ENCODE measurements around the gene TXNDC11. TPM values are rescaled to one million over a fixed set of nuclear protein-coding genes. Genes with fewer than 3 reads are reported as not detected.

TXNDC11 gene
- total RNA-seq, 1 donor from 2014 or later = 19.6 TPM

DNA sequence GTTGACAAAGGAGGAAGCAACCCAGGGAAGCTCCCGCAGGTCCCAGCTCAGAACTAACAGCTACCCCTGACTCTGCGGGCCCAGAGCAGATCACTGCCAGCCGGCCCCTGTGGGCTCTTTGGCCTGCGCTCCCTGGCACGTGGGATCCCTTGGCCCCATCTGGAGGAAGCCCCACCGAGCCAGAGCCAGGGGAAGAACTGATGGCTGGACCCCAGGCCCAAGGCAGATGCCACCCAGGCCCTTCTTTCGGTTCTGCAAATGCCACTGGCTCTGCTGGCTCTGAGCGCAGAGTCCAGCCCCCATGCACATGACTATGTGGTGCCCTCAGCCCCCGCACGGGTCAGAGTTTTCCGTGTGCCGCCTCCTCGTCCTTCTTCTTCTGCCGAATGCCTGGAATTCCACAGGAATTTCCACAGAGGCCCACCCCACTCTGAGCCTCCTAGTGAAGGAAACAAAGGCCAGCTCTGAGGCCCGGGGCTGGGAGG, 110.2 kb downstream of the TXNDC11 start:
- Mint-ChIP-seq H3K27ac (ENCODE audit: unreplicated experiment) (no peak overlapping the region), H3K9me3 (ENCODE audit: unreplicated experiment) (no peaks in the 10 kb centered on the region), H3K36me3 (ENCODE audit: low read depth, unreplicated experiment) (no peaks in the 10 kb centered on the region), H3K4me3 (ENCODE audit: unreplicated experiment) (no peak overlapping the region), H3K27me3 (ENCODE audit: unreplicated experiment) (peaks cover 4% of the 10 kb centered on the region), H3K4me1 (ENCODE audit: unreplicated experiment) (peaks cover 2% of the 10 kb centered on the region)
- DNase-seq (ENCODE audit: low spot score) = peak; percentile 11
- TF ChIP-seq, protein P1, sequence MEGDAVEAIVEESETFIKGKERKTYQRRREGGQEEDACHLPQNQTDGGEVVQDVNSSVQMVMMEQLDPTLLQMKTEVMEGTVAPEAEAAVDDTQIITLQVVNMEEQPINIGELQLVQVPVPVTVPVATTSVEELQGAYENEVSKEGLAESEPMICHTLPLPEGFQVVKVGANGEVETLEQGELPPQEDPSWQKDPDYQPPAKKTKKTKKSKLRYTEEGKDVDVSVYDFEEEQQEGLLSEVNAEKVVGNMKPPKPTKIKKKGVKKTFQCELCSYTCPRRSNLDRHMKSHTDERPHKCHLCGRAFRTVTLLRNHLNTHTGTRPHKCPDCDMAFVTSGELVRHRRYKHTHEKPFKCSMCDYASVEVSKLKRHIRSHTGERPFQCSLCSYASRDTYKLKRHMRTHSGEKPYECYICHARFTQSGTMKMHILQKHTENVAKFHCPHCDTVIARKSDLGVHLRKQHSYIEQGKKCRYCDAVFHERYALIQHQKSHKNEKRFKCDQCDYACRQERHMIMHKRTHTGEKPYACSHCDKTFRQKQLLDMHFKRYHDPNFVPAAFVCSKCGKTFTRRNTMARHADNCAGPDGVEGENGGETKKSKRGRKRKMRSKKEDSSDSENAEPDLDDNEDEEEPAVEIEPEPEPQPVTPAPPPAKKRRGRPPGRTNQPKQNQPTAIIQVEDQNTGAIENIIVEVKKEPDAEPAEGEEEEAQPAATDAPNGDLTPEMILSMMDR (IDR thresholded peaks at IDR 0.05; ENCODE audit: unreplicated experiment) = no peak

DNA sequence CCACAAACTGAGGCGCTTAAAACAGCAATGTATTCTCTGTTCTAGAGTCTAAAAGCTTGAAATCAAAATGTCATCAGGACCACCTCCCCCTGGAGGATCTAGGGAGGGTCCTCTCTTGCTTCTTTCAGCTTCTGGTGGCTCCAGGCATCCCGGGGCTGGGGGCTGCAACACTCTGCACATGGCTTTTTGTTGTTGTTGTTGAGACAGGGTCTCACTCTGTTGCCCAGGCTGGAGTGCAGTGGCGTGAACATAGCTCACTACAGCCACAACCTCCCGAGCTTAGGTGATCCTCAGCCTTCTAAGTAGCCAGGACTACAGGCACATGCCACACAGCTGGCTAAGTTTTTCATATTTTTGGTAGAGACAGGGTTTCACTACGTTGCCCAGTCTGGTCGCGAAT, 111.4 kb downstream of the TXNDC11 start:
- no peak for DNase-seq (ENCODE audit: low spot score)
- Mint-ChIP-seq H3K27ac (ENCODE audit: unreplicated experiment) (no peak overlapping the region), H3K4me1 (ENCODE audit: unreplicated experiment) (peaks cover 2% of the 10 kb centered on the region), H3K27me3 (ENCODE audit: unreplicated experiment) (peaks cover 4% of the 10 kb centered on the region), H3K4me3 (ENCODE audit: unreplicated experiment) (no peak overlapping the region), H3K36me3 (ENCODE audit: low read depth, unreplicated experiment) (no peaks in the 10 kb centered on the region), H3K9me3 (ENCODE audit: unreplicated experiment) (no peaks in the 10 kb centered on the region)
- TF ChIP-seq, protein P1 (IDR thresholded peaks at IDR 0.05; ENCODE audit: unreplicated experiment) = no peak

DNA sequence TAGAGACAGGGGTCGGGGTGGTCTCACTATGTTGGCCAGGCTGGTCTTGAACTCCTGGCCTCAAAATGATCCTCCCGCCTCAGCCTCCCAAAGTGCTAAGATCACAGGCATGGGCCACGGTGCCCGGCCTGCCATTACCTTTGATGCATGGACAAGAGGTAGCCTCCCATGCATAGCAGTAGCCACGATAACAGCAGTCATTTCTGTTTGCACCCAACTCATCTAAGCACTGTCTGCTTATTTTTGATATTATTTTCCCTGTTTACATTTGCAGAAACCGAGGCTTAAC, 111.9 kb downstream of the TXNDC11 start:
- H3K36me3 Mint-ChIP-seq (ENCODE audit: low read depth, unreplicated experiment) = no peaks in the 10 kb centered on the region
- H3K9me3 Mint-ChIP-seq (ENCODE audit: unreplicated experiment) = no peaks in the 10 kb centered on the region
- peaks cover 4% of the 10 kb centered on the region for H3K27me3 Mint-ChIP-seq (ENCODE audit: unreplicated experiment)
- no peak overlapping the region for H3K27ac Mint-ChIP-seq (ENCODE audit: unreplicated experiment)
- H3K4me1 Mint-ChIP-seq (ENCODE audit: unreplicated experiment) = peaks cover 2% of the 10 kb centered on the region
- TF ChIP-seq, protein P1 (IDR thresholded peaks at IDR 0.05; ENCODE audit: unreplicated experiment) = no peak
- DNase-seq (ENCODE audit: low spot score) = no peak
- no peak overlapping the region for H3K4me3 Mint-ChIP-seq (ENCODE audit: unreplicated experiment)

DNA sequence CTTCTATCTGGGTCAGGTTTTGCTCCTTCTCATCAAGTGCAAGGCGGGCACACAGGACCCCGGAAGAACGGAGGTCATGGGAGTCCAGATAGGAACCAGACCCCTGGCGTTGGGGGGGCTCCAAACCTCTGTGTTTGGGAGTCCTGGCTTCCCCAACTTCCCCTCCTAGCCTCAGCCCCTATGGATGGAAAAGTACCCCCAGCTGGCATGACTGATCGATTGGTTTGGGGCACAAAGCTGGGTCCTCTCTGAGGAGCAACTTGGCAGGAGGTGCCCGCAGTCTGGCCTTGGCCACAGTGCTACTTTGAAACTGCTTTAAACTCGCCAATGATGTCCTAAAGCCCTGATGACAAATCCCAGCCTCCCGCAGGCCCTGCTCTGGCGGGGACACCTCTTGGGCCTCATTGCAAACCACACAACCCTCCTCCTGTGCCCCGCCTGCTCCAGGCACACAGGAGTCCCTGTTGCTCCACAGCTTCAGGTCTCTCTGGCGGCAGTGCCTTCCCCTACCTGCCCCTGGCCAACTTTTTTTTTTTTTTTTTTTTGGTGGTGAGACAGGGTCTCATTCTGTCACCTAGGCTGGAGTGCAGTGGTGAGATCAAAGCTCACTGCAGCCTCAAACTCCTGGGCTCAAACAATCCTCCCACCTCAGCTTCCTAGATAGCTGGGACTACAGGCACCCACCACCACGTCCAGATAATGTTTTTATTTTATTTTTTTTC, 112.5 kb downstream of the TXNDC11 start:
- Mint-ChIP-seq H3K4me3 (ENCODE audit: unreplicated experiment) (no peak overlapping the region), H3K4me1 (ENCODE audit: unreplicated experiment) (peaks cover 2% of the 10 kb centered on the region), H3K27me3 (ENCODE audit: unreplicated experiment) (peaks cover 4% of the 10 kb centered on the region), H3K27ac (ENCODE audit: unreplicated experiment) (no peak overlapping the region), H3K36me3 (ENCODE audit: low read depth, unreplicated experiment) (no peaks in the 10 kb centered on the region), H3K9me3 (ENCODE audit: unreplicated experiment) (no peaks in the 10 kb centered on the region)
- TF ChIP-seq, protein P1 (IDR thresholded peaks at IDR 0.05; ENCODE audit: unreplicated experiment) = no peak
- DNase-seq (ENCODE audit: low spot score) = no peak

Other genes with a start within 250 kb of the TXNDC11 start
- gene LITAF, start 155.9 kb downstream of the TXNDC11 start, total RNA-seq (ENCODE audit: unreplicated experiment) = 70.9 TPM
- gene SNN, start 74.4 kb downstream of the TXNDC11 start, total RNA-seq (ENCODE audit: unreplicated experiment) = 163 TPM
- gene ZC3H7A, start 54.4 kb upstream of the TXNDC11 start, total RNA-seq (ENCODE audit: unreplicated experiment) = 84.7 TPM
- gene RSL1D1, start 108.7 kb upstream of the TXNDC11 start, total RNA-seq (ENCODE audit: unreplicated experiment) = 86.9 TPM
- 99.8 TPM for gene GSPT1, start 173.1 kb upstream of the TXNDC11 start, total RNA-seq (ENCODE audit: unreplicated experiment)
- 4.4 TPM for gene NPIPB2, start 199.2 kb upstream of the TXNDC11 start, total RNA-seq (ENCODE audit: unreplicated experiment)
- gene TNFRSF17, start 222.4 kb upstream of the TXNDC11 start, total RNA-seq (ENCODE audit: unreplicated experiment) = not detected
- 21.6 TPM for gene SNX29, start 233.9 kb upstream of the TXNDC11 start, total RNA-seq (ENCODE audit: unreplicated experiment)